DOHH2 (cell line): Measurements from ENCODE around the gene SGMS2.

Experiments used
- H3F3A ChIP-seq: fragments of 200-600 bp; sonication (generic), shearing (Covaris generic); 2 replicates; pipeline ENCODE4 v1.6.0; 2016; ENCODE audit warnings: antibody characterized with exemption, mild to moderate bottlenecking; ENCODE audit not compliant: control insufficient read depth, insufficient read depth
- H3K27ac ChIP-seq: fragments of 200-600 bp; sonication (generic); 2 replicates; pipeline ENCODE4 v1.5.1; 2014; ENCODE audit warnings: low read depth, mild to moderate bottlenecking, low read length, moderate library complexity
- H3K27me3 ChIP-seq: fragments of 200-600 bp; sonication (generic); 2 replicates; pipeline ENCODE4 v1.6.1; 2014; ENCODE audit warnings: mild to moderate bottlenecking, low read length, mixed read lengths; ENCODE audit not compliant: control insufficient read depth
- H3K36me3 ChIP-seq: fragments of 200-600 bp; sonication (generic); 2 replicates; pipeline ENCODE4 v1.6.1; 2014; ENCODE audit warnings: mild to moderate bottlenecking, low read length, moderate library complexity, mixed read lengths; ENCODE audit not compliant: control insufficient read depth
- H3K4me1 ChIP-seq: fragments of 200-600 bp; sonication (generic); 2 replicates; pipeline ENCODE4 v1.6.1; 2014; ENCODE audit warnings: mild to moderate bottlenecking, low read length, mixed read lengths; ENCODE audit not compliant: control insufficient read depth
- H3K4me2 ChIP-seq: fragments of 200-600 bp; sonication (generic); 2 replicates; pipeline ENCODE4 v1.6.0; 2014; ENCODE audit warnings: mild to moderate bottlenecking, low read length, moderate library complexity
- H3K4me3 ChIP-seq: fragments of 200-600 bp; sonication (generic); 2 replicates; pipeline ENCODE4 v1.5.1; 2014; ENCODE audit warnings: mild to moderate bottlenecking, low read length, mixed read lengths
- H3K79me2 ChIP-seq: fragments of 200-600 bp; sonication (generic); 2 replicates; pipeline ENCODE4 v1.6.1; 2014; ENCODE audit warnings: mild to moderate bottlenecking, low read length, mixed read lengths; ENCODE audit not compliant: control insufficient read depth
- H3K9me2 ChIP-seq: fragments of 200-600 bp; sonication (generic); replicated peaks from 2 replicates; pipeline ENCODE4 v1.6.1; 2014; ENCODE audit warnings: mild to moderate bottlenecking, low read length, mixed read lengths; ENCODE audit not compliant: control insufficient read depth
- H3K9me3 ChIP-seq: fragments of 200-600 bp; sonication (generic); 2 replicates; pipeline ENCODE4 v1.6.1; 2014; ENCODE audit warnings: antibody characterized with exemption, low read length, mixed read lengths; ENCODE audit not compliant: control insufficient read depth, insufficient read depth
- H4K20me1 ChIP-seq: fragments of 200-600 bp; sonication (generic); 2 replicates; pipeline ENCODE4 v1.6.0; 2014; ENCODE audit warnings: low read depth, mild to moderate bottlenecking, antibody characterized with exemption, low read length, moderate library complexity; ENCODE audit not compliant: control insufficient read depth, insufficient read depth
- CTCF ChIP-seq: fragments of 200-600 bp; sonication (generic); IDR thresholded peaks from one replicate; pipeline ENCODE4 v1.5.1; 2014; ENCODE audit warnings: antibody characterized with exemption, mild to moderate bottlenecking, low read depth, low read length; ENCODE audit not compliant: poor library complexity, severe bottlenecking
- EZH2phosphoT487 ChIP-seq: fragments of 200-600 bp; sonication (generic); IDR thresholded peaks from 2 replicates; pipeline ENCODE4 v1.6.1; 2017; ENCODE audit warnings: borderline replicate concordance, mild to moderate bottlenecking, antibody characterized with exemption, low read length, moderate library complexity, mixed read lengths

The SGMS2 gene

GRCh38 chr4:107913283-107913899 lies 88.7 kb downstream of the SGMS2 start:
- no peaks in the 10 kb centered on the region for H3K4me1 ChIP-seq
- H3K4me3 ChIP-seq: no peak overlapping the region
- H3K79me2 ChIP-seq: no peaks in the 10 kb centered on the region
- no peaks in the 10 kb centered on the region for H3K36me3 ChIP-seq
- no peaks in the 10 kb centered on the region for H3K9me2 ChIP-seq
- H3K27ac ChIP-seq: no peak overlapping the region
- H3F3A ChIP-seq: no peaks in the 10 kb centered on the region
- no peaks in the 10 kb centered on the region for H4K20me1 ChIP-seq
- peaks cover 18% of the 10 kb centered on the region for H3K27me3 ChIP-seq
- no peaks in the 10 kb centered on the region for H3K9me3 ChIP-seq
- no peak overlapping the region for H3K4me2 ChIP-seq
- TF ChIP-seq EZH2phosphoT487 (no peak), CTCF (peak; percentile 73)

GRCh38 chr4:107915220-107915619 lies 90.5 kb downstream of the SGMS2 start:
- no peaks in the 10 kb centered on the region for H3K36me3 ChIP-seq
- no peak overlapping the region for H3K4me3 ChIP-seq
- H3K27ac ChIP-seq: no peak overlapping the region
- H3K4me2 ChIP-seq: no peak overlapping the region
- H4K20me1 ChIP-seq: no peaks in the 10 kb centered on the region
- H3K9me2 ChIP-seq: no peaks in the 10 kb centered on the region
- H3K27me3 ChIP-seq: peaks cover 18% of the 10 kb centered on the region
- TF ChIP-seq EZH2phosphoT487 (no peak), CTCF (no peak)
- H3K9me3 ChIP-seq: peaks cover 11% of the 10 kb centered on the region; the same call in 1 of the 2 replicates
- H3K4me1 ChIP-seq: no peaks in the 10 kb centered on the region
- no peaks in the 10 kb centered on the region for H3K79me2 ChIP-seq
- no peaks in the 10 kb centered on the region for H3F3A ChIP-seq

- no peak overlapping the region for H3K4me2 ChIP-seq
- no peaks in the 10 kb centered on the region for H4K20me1 ChIP-seq
- no peaks in the 10 kb centered on the region for H3K4me1 ChIP-seq
- H3K9me3 ChIP-seq: peaks cover 15% of the 10 kb centered on the region
- H3K9me2 ChIP-seq: no peaks in the 10 kb centered on the region
- no peaks in the 10 kb centered on the region for H3K36me3 ChIP-seq
- no peaks in the 10 kb centered on the region for H3F3A ChIP-seq
- H3K27me3 ChIP-seq: peaks cover 11% of the 10 kb centered on the region; the same call in 1 of the 2 replicates
- TF ChIP-seq EZH2phosphoT487: no peak
- TF ChIP-seq CTCF: no peak
- no peak overlapping the region for H3K4me3 ChIP-seq
- no peak overlapping the region for H3K27ac ChIP-seq
- H3K79me2 ChIP-seq: no peaks in the 10 kb centered on the region
Measured at GRCh38 chr4:107916623-107917022, 91.9 kb downstream of the SGMS2 start.
